Measurements from ENCODE around the gene CHCHD10.

Gene CHCHD10

GRCh38 chr22:23778577-23778900, 10.8 kb upstream of the CHCHD10 start:
- Histone ChIP-seq H2BK120ac (ENCODE audit: low read depth, low read length) (no peak overlapping the region), H3K4me2 (ENCODE audit: low read length, poor library complexity, severe bottlenecking) (no peak overlapping the region), H3K4ac (ENCODE audit: low read depth in 1 of 2, low read length in 2 of 2) (no peak overlapping the region), H3K14ac (ENCODE audit: low read length in 2 of 2) (no peak overlapping the region), H3K4me1 (ENCODE audit: control insufficient read depth, insufficient read depth, low read depth, low read length) (peaks cover 40% of the 10 kb centered on the region), H2BK15ac (ENCODE audit: low read depth, poor library complexity, severe bottlenecking) (no peak overlapping the region), H3K27ac (ENCODE audit: low read length, poor library complexity, severe bottlenecking) (no peak overlapping the region), H3K9me3 (ENCODE audit: control insufficient read depth, low read length) (no peaks in the 10 kb centered on the region), H3K23ac (ENCODE audit: low read length in 2 of 2) (no peak overlapping the region), H3K36me3 (ENCODE audit: control insufficient read depth in 1 of 2, insufficient read depth in 2 of 2, low read depth in 1 of 2, low read length in 2 of 2) (peaks cover 0 to 15% of the 10 kb centered on the region in 2 experiments), H4K8ac (ENCODE audit: low read length) (no peak overlapping the region), H2BK5ac (ENCODE audit: low read depth, low read length, poor library complexity, severe bottlenecking) (no peak overlapping the region), H3K79me1 (replicated peaks; ENCODE audit: low read length, poor library complexity, severe bottlenecking) (no peaks in the 10 kb centered on the region), H2BK12ac (ENCODE audit: low read length in 2 of 2) (peak overlapping the region in 1 of 2 experiments; percentile 58), H4K91ac (ENCODE audit: low read length) (no peak overlapping the region), H3K27me3 (ENCODE audit: control insufficient read depth in 1 of 2, insufficient read depth in 1 of 2, low read length in 2 of 2) (peaks cover 0 to 4% of the 10 kb centered on the region in 2 experiments), H3K4me3 (ENCODE audit: insufficient read depth in 1 of 2, low read depth in 1 of 2, low read length in 2 of 2) (no peak overlapping the region), H3K18ac (ENCODE audit: low read depth in 1 of 2, low read length in 2 of 2) (peak overlapping the region in 1 of 2 experiments; percentile 59), H3K9ac (ENCODE audit: low read length) (no peak overlapping the region), H2AFZ (ENCODE audit: low read depth, low read length) (no peak overlapping the region), H2AK5ac (ENCODE audit: low read length, severe bottlenecking) (peak overlapping the region; percentile 13)
- 75% methylated on average over 3 of the region's 3 CpGs for WGBS
- DNase-seq: no peak

DNA sequence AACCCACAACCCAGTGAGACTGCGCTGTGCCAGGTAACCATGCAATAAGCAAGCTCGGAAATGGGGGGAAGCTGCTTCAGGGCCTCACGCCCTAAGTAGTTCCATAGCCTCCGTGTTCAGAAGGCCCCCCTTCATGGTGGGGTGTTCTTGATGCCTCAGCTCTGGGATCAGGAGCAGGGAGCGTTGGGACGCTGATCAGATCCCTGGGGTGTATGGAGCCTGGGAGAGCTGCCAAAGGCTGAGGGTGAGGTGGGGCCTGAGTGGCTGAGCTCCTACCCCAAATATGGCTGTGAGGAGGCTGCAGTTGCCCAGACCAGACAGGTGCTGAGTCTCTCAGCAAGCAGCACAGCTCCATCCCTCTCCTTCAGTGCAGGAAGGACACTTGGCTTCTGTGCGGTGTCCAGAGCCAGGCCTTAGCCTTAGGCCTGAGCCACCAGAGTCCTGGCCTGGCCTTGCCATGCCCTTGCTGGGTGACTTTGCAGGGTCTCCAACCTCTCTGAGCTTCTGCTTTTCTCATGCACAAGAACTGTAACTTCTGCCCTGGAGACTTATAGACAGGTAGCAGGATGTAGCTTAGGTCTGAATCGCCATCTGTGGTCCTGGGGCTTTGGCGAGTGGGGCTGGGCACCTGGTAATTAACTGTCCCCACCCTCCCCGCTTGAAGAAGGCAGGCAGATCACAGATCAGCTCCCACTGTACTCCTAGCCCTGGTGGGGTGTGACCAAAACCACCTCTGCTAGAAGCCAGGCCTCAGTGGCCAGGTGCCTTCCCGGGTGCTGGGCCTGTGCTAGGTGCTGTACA, 10.2 kb upstream of the CHCHD10 start:
- WGBS: 90% methylated on average over 11 of the region's 11 CpGs

GRCh38 chr22:23775779-23776375, 8.1 kb upstream of the CHCHD10 start:
- DNase-seq: no peak
- H3K9me3 ChIP-seq (ENCODE audit: control insufficient read depth, low read length): no peaks in the 10 kb centered on the region
- H2AK5ac ChIP-seq (ENCODE audit: low read length, severe bottlenecking): peak overlapping the region; percentile 63
- peaks cover 0 to 15% of the 10 kb centered on the region in 2 experiments for H3K36me3 ChIP-seq (ENCODE audit: control insufficient read depth in 1 of 2, insufficient read depth in 2 of 2, low read depth in 1 of 2, low read length in 2 of 2)
- H2AFZ ChIP-seq (ENCODE audit: low read depth, low read length): no peak overlapping the region
- no peaks in the 10 kb centered on the region for H3K79me1 ChIP-seq (replicated peaks; ENCODE audit: low read length, poor library complexity, severe bottlenecking)
- peak overlapping the region in 1 of 2 experiments; percentile 54 for H2BK12ac ChIP-seq (ENCODE audit: low read length in 2 of 2)
- H3K4ac ChIP-seq (ENCODE audit: low read depth in 1 of 2, low read length in 2 of 2): peak overlapping the region in 1 of 2 experiments; percentile 30
- peaks cover 35% of the 10 kb centered on the region for H3K4me1 ChIP-seq (ENCODE audit: control insufficient read depth, insufficient read depth, low read depth, low read length)
- no peak overlapping the region for H3K18ac ChIP-seq (ENCODE audit: low read depth in 1 of 2, low read length in 2 of 2)
- H2BK5ac ChIP-seq (ENCODE audit: low read depth, low read length, poor library complexity, severe bottlenecking): no peak overlapping the region
- no peak overlapping the region for H3K4me2 ChIP-seq (ENCODE audit: low read length, poor library complexity, severe bottlenecking)
- no peak overlapping the region for H4K8ac ChIP-seq (ENCODE audit: low read length)
- 84% methylated on average over 3 of the region's 3 CpGs for WGBS
- H3K27me3 ChIP-seq (ENCODE audit: control insufficient read depth in 1 of 2, insufficient read depth in 1 of 2, low read length in 2 of 2): peaks cover 0 to 10% of the 10 kb centered on the region in 2 experiments
- no peak overlapping the region for H3K27ac ChIP-seq (ENCODE audit: low read length, poor library complexity, severe bottlenecking)
- H3K14ac ChIP-seq (ENCODE audit: low read length in 2 of 2): no peak overlapping the region
- no peak overlapping the region for H2BK120ac ChIP-seq (ENCODE audit: low read depth, low read length)
- H4K91ac ChIP-seq (ENCODE audit: low read length): peak overlapping the region; percentile 66
- no peak overlapping the region for H3K4me3 ChIP-seq (ENCODE audit: insufficient read depth in 1 of 2, low read depth in 1 of 2, low read length in 2 of 2)
- H3K9ac ChIP-seq (ENCODE audit: low read length): no peak overlapping the region
- no peak overlapping the region for H3K23ac ChIP-seq (ENCODE audit: low read length in 2 of 2)
- no peak overlapping the region for H2BK15ac ChIP-seq (ENCODE audit: low read depth, poor library complexity, severe bottlenecking)

More for the DNA sequence above, 10.2 kb upstream of the CHCHD10 start:
- Histone ChIP-seq H3K9ac (ENCODE audit: low read length) (no peak overlapping the region), H3K36me3 (ENCODE audit: control insufficient read depth in 1 of 2, insufficient read depth in 2 of 2, low read depth in 1 of 2, low read length in 2 of 2) (peaks cover 0 to 15% of the 10 kb centered on the region in 2 experiments), H3K4ac (ENCODE audit: low read depth in 1 of 2, low read length in 2 of 2) (no peak overlapping the region), H4K8ac (ENCODE audit: low read length) (no peak overlapping the region), H2BK120ac (ENCODE audit: low read depth, low read length) (no peak overlapping the region), H3K4me3 (ENCODE audit: insufficient read depth in 1 of 2, low read depth in 1 of 2, low read length in 2 of 2) (no peak overlapping the region), H2BK15ac (ENCODE audit: low read depth, poor library complexity, severe bottlenecking) (no peak overlapping the region), H3K9me3 (ENCODE audit: control insufficient read depth, low read length) (no peaks in the 10 kb centered on the region), H3K18ac (ENCODE audit: low read depth in 1 of 2, low read length in 2 of 2) (peak overlapping the region in 1 of 2 experiments; percentile 59), H2BK5ac (ENCODE audit: low read depth, low read length, poor library complexity, severe bottlenecking) (no peak overlapping the region), H3K79me1 (replicated peaks; ENCODE audit: low read length, poor library complexity, severe bottlenecking) (no peaks in the 10 kb centered on the region), H3K4me1 (ENCODE audit: control insufficient read depth, insufficient read depth, low read depth, low read length) (peaks cover 43% of the 10 kb centered on the region), H2BK12ac (ENCODE audit: low read length in 2 of 2) (peak overlapping the region in 1 of 2 experiments; percentile 58), H3K14ac (ENCODE audit: low read length in 2 of 2) (peak overlapping the region in 1 of 2 experiments; percentile 26), H3K27me3 (ENCODE audit: control insufficient read depth in 1 of 2, insufficient read depth in 1 of 2, low read length in 2 of 2) (peaks cover 0 to 10% of the 10 kb centered on the region in 2 experiments), H2AK5ac (ENCODE audit: low read length, severe bottlenecking) (peak overlapping the region; percentile 55), H3K23ac (ENCODE audit: low read length in 2 of 2) (no peak overlapping the region), H2AFZ (ENCODE audit: low read depth, low read length) (no peak overlapping the region), H3K4me2 (ENCODE audit: low read length, poor library complexity, severe bottlenecking) (no peak overlapping the region), H3K27ac (ENCODE audit: low read length, poor library complexity, severe bottlenecking) (no peak overlapping the region), H4K91ac (ENCODE audit: low read length) (no peak overlapping the region)
- no peak for DNase-seq

DNA sequence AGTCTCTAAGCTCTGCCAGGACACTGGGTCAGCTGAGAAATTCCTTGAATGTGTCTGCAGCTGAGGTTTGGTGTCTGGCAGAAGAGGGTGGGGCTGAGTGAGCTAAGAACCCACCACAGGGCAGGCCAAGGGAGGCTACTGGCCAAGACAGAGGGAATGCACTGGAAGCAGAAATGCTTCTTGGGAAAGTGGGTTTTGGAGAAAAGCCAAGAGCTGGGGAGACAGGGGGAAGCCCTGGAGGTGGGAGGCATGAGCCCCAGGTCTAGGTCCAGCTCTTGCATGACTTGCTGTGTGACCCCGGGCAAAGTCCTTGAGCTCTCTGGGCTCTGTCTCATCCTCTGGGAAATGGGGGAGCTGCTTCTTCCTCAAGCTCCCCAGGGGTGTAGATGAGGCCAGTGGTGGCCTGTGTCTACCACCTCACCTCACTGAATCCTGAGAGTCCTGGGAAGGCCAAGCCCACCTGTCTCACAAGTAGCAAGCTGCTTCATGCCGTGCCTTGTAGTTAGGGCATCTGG, 7.2 kb upstream of the CHCHD10 start:
- 94% methylated on average over 2 of the region's 2 CpGs for WGBS
- H3K27me3 ChIP-seq (ENCODE audit: control insufficient read depth in 1 of 2, insufficient read depth in 1 of 2, low read length in 2 of 2): peaks cover 0 to 10% of the 10 kb centered on the region in 2 experiments
- peaks cover 0 to 9% of the 10 kb centered on the region in 2 experiments for H3K36me3 ChIP-seq (ENCODE audit: control insufficient read depth in 1 of 2, insufficient read depth in 2 of 2, low read depth in 1 of 2, low read length in 2 of 2)
- H2BK120ac ChIP-seq (ENCODE audit: low read depth, low read length): no peak overlapping the region
- no peak overlapping the region for H4K91ac ChIP-seq (ENCODE audit: low read length)
- H3K27ac ChIP-seq (ENCODE audit: low read length, poor library complexity, severe bottlenecking): no peak overlapping the region
- H3K23ac ChIP-seq (ENCODE audit: low read length in 2 of 2): no peak overlapping the region
- H3K9me3 ChIP-seq (ENCODE audit: control insufficient read depth, low read length): no peaks in the 10 kb centered on the region
- no peak overlapping the region for H4K8ac ChIP-seq (ENCODE audit: low read length)
- H2BK5ac ChIP-seq (ENCODE audit: low read depth, low read length, poor library complexity, severe bottlenecking): no peak overlapping the region
- peaks cover 35% of the 10 kb centered on the region for H3K4me1 ChIP-seq (ENCODE audit: control insufficient read depth, insufficient read depth, low read depth, low read length)
- no peak overlapping the region for H2AK5ac ChIP-seq (ENCODE audit: low read length, severe bottlenecking)
- H2BK15ac ChIP-seq (ENCODE audit: low read depth, poor library complexity, severe bottlenecking): no peak overlapping the region
- H3K4me3 ChIP-seq (ENCODE audit: insufficient read depth in 1 of 2, low read depth in 1 of 2, low read length in 2 of 2): no peak overlapping the region
- no peak overlapping the region for H2AFZ ChIP-seq (ENCODE audit: low read depth, low read length)
- no peak overlapping the region for H3K4me2 ChIP-seq (ENCODE audit: low read length, poor library complexity, severe bottlenecking)
- H3K79me1 ChIP-seq (replicated peaks; ENCODE audit: low read length, poor library complexity, severe bottlenecking): no peaks in the 10 kb centered on the region
- no peak overlapping the region for H3K18ac ChIP-seq (ENCODE audit: low read depth in 1 of 2, low read length in 2 of 2)
- H3K9ac ChIP-seq (ENCODE audit: low read length): no peak overlapping the region
- no peak overlapping the region for H3K14ac ChIP-seq (ENCODE audit: low read length in 2 of 2)
- peak overlapping the region in 1 of 2 experiments; percentile 49 for H2BK12ac ChIP-seq (ENCODE audit: low read length in 2 of 2)
- peak; percentile 73 for DNase-seq
- no peak overlapping the region for H3K4ac ChIP-seq (ENCODE audit: low read depth in 1 of 2, low read length in 2 of 2)
